Peyer's patch (tissue), 4 donors: Measurements from ENCODE around the gene NUP50. TPM values are rescaled to one million over a fixed set of nuclear protein-coding genes. Genes with fewer than 3 reads are reported as not detected.

Source experiments
- DNase-seq, 3 donors: peaks; one replicate each; pipeline ENCODE4 v3.0.0-alpha.2; 2017 to 2019
- H3K27ac ChIP-seq, 4 donors: fragments of 200-600 bp; sonication (generic); one replicate each; pipeline ENCODE4 v1.5.1; 2016 to 2019
- H3K27me3 ChIP-seq, 2 donors: fragments of 200-600 bp; sonication (generic); one replicate each; pipeline ENCODE4 v1.5.1; 2019
- H3K36me3 ChIP-seq, 3 donors: fragments of 200-600 bp; sonication (generic); one replicate each; pipeline ENCODE4 v1.5.1; 2016 to 2019
- H3K4me1 ChIP-seq, 4 donors: fragments of 200-600 bp; sonication (generic); one replicate each; pipeline ENCODE4 v1.5.1; 2016 to 2019
- H3K4me3 ChIP-seq, 4 donors: fragments of 200-600 bp; sonication (generic); 1 replicate in 3 of 4; 2 replicates in 1 of 4; pipeline ENCODE4 v1.5.1; 2016 to 2019; ENCODE audit warnings: mild to moderate bottlenecking in 1 of 4
- H3K9me3 ChIP-seq, 4 donors: fragments of 200-600 bp; sonication (generic); one replicate each; pipeline ENCODE4 v1.5.1; 2016 to 2019; ENCODE audit warnings: mild to moderate bottlenecking in 1 of 4
- POLR2A ChIP-seq, 2 donors: fragments of 450-650 bp; IDR thresholded peaks; one replicate each; pipeline ENCODE4 v1.5.1; 2017; ENCODE audit warnings: antibody characterized with exemption in 2 of 2, mild to moderate bottlenecking in 2 of 2, moderate library complexity in 2 of 2
- total RNA-seq, 4 donors: library from RNA; depleted of rRNA; stranded (reverse); fragments of >200 nt; gene quantifications; one replicate each; pipeline ENCODE4 v1.1.0, GENCODE V29; 2016
- TF ChIP-seq, protein P1 (sequence below), 6 experiments: fragments of 450-650 bp in 4 of 6; fragments of 200-600 bp in 2 of 6; sonication (generic) in 1 of 6; IDR thresholded peaks; one replicate each; pipeline ENCODE4 v1.5.1; 2017 to 2019; ENCODE audit warnings: antibody characterized with exemption in 6 of 6, mild to moderate bottlenecking in 3 of 6, moderate library complexity in 1 of 6

NUP50 gene
- total RNA-seq, 4 donors from 2014 or later, result 67.8 to 96.8 (median 75.8) TPM

DNA sequence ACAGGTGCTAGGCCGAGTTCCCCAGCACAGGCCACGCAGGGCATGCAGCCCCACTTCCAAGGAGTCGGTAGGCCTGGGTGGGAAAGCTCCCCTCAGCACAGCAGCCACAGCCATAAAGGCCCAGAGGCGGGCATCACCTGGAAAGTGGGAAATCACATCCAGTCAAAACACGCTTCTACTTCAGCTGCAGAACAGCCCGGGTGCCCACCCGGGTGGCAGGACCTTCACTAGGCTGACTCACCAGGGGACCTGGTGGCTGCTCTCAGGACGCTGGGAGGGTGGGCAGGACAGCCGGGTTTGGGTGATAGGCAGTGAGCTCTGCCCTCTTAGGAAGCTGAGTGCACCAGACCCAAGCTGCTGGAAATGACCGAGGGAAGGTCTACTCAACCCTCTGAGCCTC is 69.7 kb downstream of the NUP50 start:
- Histone ChIP-seq H3K36me3 (peaks cover 0 to 2% (median 0%) of the 10 kb centered on the region in 3 donors), H3K27ac (no peak overlapping the region), H3K4me1 (peaks cover 0 to 14% (median 0%) of the 10 kb centered on the region in 4 donors), H3K9me3 (no peaks in the 10 kb centered on the region), H3K27me3 (no peaks in the 10 kb centered on the region), H3K4me3 (no peak overlapping the region)
- DNase-seq, result no peak
- TF ChIP-seq POLR2A (IDR thresholded peaks at IDR 0.05), result no peak
- TF ChIP-seq, protein P1, sequence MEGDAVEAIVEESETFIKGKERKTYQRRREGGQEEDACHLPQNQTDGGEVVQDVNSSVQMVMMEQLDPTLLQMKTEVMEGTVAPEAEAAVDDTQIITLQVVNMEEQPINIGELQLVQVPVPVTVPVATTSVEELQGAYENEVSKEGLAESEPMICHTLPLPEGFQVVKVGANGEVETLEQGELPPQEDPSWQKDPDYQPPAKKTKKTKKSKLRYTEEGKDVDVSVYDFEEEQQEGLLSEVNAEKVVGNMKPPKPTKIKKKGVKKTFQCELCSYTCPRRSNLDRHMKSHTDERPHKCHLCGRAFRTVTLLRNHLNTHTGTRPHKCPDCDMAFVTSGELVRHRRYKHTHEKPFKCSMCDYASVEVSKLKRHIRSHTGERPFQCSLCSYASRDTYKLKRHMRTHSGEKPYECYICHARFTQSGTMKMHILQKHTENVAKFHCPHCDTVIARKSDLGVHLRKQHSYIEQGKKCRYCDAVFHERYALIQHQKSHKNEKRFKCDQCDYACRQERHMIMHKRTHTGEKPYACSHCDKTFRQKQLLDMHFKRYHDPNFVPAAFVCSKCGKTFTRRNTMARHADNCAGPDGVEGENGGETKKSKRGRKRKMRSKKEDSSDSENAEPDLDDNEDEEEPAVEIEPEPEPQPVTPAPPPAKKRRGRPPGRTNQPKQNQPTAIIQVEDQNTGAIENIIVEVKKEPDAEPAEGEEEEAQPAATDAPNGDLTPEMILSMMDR (IDR thresholded peaks at IDR 0.05), result no peak

DNA sequence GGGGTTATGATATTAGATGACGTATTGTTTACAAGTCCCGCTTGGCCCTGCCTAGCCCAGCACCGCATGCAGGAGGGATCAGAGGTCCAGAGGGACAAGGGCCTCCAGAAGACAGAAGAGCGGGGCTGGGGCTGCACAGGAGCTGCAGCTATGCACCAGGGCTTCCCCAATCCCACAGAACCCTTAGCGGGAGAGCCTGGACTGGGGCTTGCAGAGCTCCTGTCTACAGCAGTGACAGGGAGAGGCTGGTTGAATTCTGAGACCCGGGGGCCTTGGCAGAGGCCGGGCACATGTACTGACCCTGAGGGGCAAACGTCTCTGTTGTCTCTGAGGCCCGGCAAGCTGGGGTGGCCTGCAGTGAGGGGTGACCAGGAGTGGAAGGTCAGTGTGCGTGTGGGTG is 70.1 kb downstream of the NUP50 start:
- no peak overlapping the region for H3K27ac ChIP-seq
- DNase-seq, result no peak
- H3K9me3 ChIP-seq, result no peaks in the 10 kb centered on the region
- peaks cover 0 to 14% (median under 1%) of the 10 kb centered on the region in 4 donors for H3K4me1 ChIP-seq
- no peaks in the 10 kb centered on the region for H3K27me3 ChIP-seq
- no peak overlapping the region for H3K4me3 ChIP-seq
- TF ChIP-seq, protein P1 (IDR thresholded peaks at IDR 0.05), result no peak
- no peak for TF ChIP-seq POLR2A (IDR thresholded peaks at IDR 0.05)
- peaks cover 0 to 6% (median 0%) of the 10 kb centered on the region in 3 donors for H3K36me3 ChIP-seq

GRCh38 chr22:45235101-45235777 is 71.5 kb downstream of the NUP50 start:
- Histone ChIP-seq H3K27me3 (no peaks in the 10 kb centered on the region), H3K4me3 (no peak overlapping the region), H3K9me3 (no peaks in the 10 kb centered on the region), H3K27ac (peak overlapping the region in 3 of 4 donors; percentile 26 to 78 (median 40)), H3K4me1 (peaks cover 3 to 24% (median 12%) of the 10 kb centered on the region in 4 donors), H3K36me3 (peaks cover 0 to 10% (median 0%) of the 10 kb centered on the region in 3 donors)
- DNase-seq, result peak in 2 of 3 donors; percentile 77 to 86
- TF ChIP-seq, protein P1 (IDR thresholded peaks at IDR 0.05), result no peak

GRCh38 chr22:45235851-45236342 is 72.2 kb downstream of the NUP50 start:
- Histone ChIP-seq H3K4me1 (peaks cover 3 to 24% (median 12%) of the 10 kb centered on the region in 4 donors), H3K9me3 (no peaks in the 10 kb centered on the region), H3K27me3 (no peaks in the 10 kb centered on the region), H3K36me3 (peaks cover 0 to 10% (median 0%) of the 10 kb centered on the region in 3 donors), H3K27ac (peak overlapping the region in 3 of 4 donors; percentile 26 to 78 (median 40)), H3K4me3 (no peak overlapping the region)
- TF ChIP-seq, protein P1 (IDR thresholded peaks at IDR 0.05), result no peak
- no peak for TF ChIP-seq POLR2A (IDR thresholded peaks at IDR 0.05)
- peak in 1 of 3 donors; percentile 54 for DNase-seq

- H3K27ac ChIP-seq, result peak overlapping the region in 1 of 4 donors; percentile 78
- H3K9me3 ChIP-seq, result no peaks in the 10 kb centered on the region
- peaks cover 3 to 24% (median 15%) of the 10 kb centered on the region in 4 donors for H3K4me1 ChIP-seq
- no peak overlapping the region for H3K4me3 ChIP-seq
- TF ChIP-seq, protein P1 (IDR thresholded peaks at IDR 0.05), result no peak
- no peak for TF ChIP-seq POLR2A (IDR thresholded peaks at IDR 0.05)
- H3K27me3 ChIP-seq, result no peaks in the 10 kb centered on the region
- DNase-seq, result no peak
- peaks cover 0 to 10% (median 0%) of the 10 kb centered on the region in 3 donors for H3K36me3 ChIP-seq
These were observed 73.6 kb downstream of the NUP50 start for GRCh38 chr22:45237065-45237990.
